Rectal smooth muscle tissue (tissue), 1 donor: ENCODE data around the gene VWC2.
"Not testable (repeated sequence)": the region's sequence is repeated elsewhere in the genome, so short reads cannot be mapped to it uniquely, and the experiment has no call there.

Source experiments
- H3K27ac ChIP-seq: one replicate; pipeline ENCODE4 v1.7.0; 2013; ENCODE audit warnings: low read depth, low read length, inconsistent platforms
- H3K27me3 ChIP-seq: one replicate; pipeline ENCODE4 v1.7.0; 2013; ENCODE audit warnings: low read length; ENCODE audit not compliant: control insufficient read depth, insufficient read depth
- H3K36me3 ChIP-seq: one replicate; pipeline ENCODE4 v1.7.0; 2013; ENCODE audit warnings: low read length; ENCODE audit not compliant: control insufficient read depth, insufficient read depth
- H3K4me1 ChIP-seq: one replicate; pipeline ENCODE4 v1.7.0; 2013; ENCODE audit warnings: low read length; ENCODE audit not compliant: control insufficient read depth, insufficient read depth
- H3K4me3 ChIP-seq: one replicate; pipeline ENCODE4 v1.7.0; 2013; ENCODE audit warnings: low read length
- H3K9ac ChIP-seq: one replicate; pipeline ENCODE4 v1.7.0; 2013; ENCODE audit warnings: low read length

Gene VWC2

DNA sequence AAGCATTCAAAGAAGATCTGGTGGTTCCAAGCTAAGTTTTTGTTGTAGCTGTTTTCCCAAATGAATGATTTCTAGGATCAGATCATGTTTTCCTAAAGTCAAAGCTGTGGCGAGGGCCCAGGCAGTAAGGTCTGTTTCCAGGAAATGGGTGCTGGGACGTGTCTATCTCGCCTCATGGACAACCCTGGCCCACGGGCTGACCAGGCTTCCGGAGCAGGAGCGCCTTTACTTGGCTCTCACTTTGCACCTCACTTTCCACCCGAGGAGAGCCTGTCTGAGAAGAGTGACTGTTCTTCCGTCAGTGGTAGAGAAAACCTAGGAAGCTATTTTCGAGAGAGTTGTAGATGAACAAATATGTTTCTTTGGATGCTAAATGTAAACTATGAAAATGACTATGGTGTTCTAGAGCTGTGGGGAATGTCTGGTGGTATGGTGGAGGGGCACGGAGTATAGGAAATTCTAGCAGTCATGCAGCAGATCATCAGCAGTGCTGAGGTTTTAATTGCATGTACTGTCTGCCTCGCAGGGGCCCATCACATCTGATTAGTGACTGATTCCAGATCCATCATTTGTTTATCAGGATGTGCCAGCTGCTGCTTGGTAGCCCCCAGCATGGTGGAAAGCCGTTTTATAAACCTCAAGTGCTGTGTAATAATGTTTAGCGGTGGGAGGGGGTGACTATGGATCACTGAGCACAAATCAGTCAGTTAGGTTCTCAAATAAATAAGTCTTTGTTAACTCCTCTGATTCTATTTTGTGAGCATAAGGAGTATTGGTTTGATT lies 66.6 kb downstream of the VWC2 start:
- no peaks in the 10 kb centered on the region for H3K36me3 ChIP-seq
- H3K9ac ChIP-seq: no peak overlapping the region
- no peak overlapping the region for H3K4me3 ChIP-seq
- no peaks in the 10 kb centered on the region for H3K27me3 ChIP-seq
- H3K27ac ChIP-seq: no peak overlapping the region
- no peaks in the 10 kb centered on the region for H3K4me1 ChIP-seq

DNA sequence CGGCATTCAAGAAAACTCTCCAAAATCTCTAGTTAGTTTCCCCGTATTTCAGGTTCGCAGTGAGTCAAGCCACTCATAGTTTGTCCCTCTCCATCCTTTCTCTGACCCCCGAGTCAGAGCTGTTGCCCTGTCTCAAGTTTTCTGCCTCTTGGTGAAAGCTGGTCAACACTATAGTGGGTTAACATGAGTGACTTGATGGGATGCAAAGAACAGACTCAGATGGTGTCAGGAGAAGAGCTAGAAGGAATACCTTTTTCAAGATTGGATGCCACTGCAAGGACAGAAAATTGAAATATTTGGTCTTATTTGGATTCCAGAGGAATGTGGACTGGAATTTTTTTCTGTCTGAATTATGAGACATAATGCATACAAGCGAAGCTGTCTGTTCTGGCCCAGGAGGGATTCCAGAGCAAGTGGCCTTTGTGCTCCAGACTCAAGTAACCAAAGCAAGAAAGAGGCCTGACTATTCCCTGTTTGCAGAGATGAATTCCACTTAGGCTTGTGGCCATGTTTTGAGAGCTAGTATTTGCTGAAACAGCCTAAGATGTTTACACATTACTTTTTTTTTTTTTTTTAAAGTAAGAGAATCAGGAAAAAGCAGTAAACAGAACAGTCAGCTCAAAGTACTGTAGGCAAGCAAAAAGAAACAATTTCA lies 67.4 kb downstream of the VWC2 start:
- H3K4me1 ChIP-seq: no peaks in the 10 kb centered on the region
- no peak overlapping the region for H3K9ac ChIP-seq
- H3K36me3 ChIP-seq: no peaks in the 10 kb centered on the region
- H3K27ac ChIP-seq: no peak overlapping the region
- H3K4me3 ChIP-seq: no peak overlapping the region
- H3K27me3 ChIP-seq: no peaks in the 10 kb centered on the region

DNA sequence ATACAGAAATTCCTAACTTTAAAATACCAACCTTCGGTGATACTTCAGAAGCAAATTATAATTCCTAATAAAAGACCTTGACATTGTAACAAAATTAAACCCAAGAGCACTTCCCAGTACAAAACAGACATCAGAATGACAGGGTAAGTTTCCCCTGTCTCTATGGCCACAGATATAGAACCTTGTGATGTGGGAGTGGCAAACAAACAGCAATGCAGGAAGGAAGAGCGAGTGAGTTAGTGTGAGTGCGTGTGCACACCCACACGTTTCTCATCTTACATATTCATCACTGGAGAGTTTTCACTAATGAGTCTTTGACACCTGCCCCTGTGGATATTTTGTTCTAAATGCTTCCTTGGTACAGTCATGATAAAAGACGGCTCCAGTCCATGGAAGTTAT lies 72.2 kb downstream of the VWC2 start:
- no peak overlapping the region for H3K27ac ChIP-seq

DNA sequence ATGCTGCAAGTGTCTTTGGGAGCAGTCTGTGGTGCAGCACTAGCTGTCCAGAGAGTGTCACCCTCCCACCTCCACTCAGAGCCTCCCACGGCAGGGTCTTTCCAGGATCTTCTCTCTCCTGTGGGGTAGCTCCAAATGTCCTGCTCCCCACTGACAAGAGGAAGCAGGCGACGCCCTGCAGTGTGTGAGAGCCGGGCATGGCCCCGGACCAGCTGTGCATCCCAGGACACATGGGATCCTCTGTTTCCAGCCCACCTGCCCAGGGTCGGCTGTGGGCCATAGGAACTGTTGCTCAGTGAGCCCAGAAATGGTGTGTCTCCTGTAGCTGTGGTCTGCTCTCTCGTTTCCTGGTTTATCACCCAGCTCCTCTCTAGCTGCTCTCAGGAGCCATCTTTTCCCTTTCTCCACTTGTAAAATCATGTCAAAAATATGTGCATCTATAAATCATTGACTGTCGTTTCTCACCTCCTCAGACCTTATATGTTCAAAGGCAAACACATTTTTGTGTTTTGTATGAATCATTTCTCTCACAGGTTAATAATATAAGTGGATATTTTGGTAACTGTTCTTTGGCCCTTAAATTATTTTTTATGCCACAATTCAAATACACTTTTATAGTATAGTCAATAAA lies 74.9 kb downstream of the VWC2 start:
- no peaks in the 10 kb centered on the region for H3K36me3 ChIP-seq
- H3K4me1 ChIP-seq: no peaks in the 10 kb centered on the region
- H3K27me3 ChIP-seq: no peaks in the 10 kb centered on the region
- no peak overlapping the region for H3K27ac ChIP-seq
- H3K9ac ChIP-seq: no peak overlapping the region
- H3K4me3 ChIP-seq: no peak overlapping the region

More for the DNA sequence above, 72.2 kb downstream of the VWC2 start:
- H3K4me3 ChIP-seq: no peak overlapping the region
- H3K9ac ChIP-seq: no peak overlapping the region
- no peaks in the 10 kb centered on the region for H3K27me3 ChIP-seq
- no peaks in the 10 kb centered on the region for H3K4me1 ChIP-seq
- no peaks in the 10 kb centered on the region for H3K36me3 ChIP-seq

DNA sequence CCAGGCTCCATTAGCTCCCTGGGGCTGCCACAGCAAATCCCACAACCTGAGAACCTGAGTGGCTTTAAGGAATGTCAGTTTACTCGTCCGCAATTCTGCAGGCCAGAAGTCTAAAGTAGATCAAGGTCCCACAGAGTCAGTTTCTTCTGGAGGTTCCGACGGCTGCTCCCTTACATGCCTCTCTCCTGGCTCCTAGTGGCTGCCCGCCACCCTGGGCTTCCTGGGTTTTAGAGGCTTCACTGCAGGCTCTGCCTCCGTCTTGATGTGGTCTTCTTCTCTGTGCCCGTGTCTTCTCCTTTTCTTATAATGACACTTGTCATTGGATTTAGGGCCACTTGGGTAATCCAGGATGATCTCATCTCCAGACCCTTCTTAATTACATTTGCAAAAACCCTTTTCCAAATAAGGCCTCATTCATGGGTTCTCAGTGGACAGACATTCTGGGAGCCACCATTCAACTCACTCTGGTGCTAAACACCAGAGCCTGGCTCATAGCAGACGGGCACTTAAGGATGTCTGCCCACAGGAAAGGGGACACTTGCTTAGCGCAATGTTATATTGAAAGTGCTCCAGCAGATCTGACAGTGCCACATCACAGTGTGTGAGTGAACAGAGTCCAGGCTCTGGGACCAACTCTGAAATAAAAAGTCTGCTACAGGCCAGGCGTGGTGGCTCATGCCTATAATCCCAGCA lies 77.6 kb downstream of the VWC2 start:
- no peak overlapping the region for H3K27ac ChIP-seq
- H3K4me3 ChIP-seq: no peak overlapping the region
- H3K36me3 ChIP-seq: no peaks in the 10 kb centered on the region
- H3K4me1 ChIP-seq: no peaks in the 10 kb centered on the region
- H3K27me3 ChIP-seq: no peaks in the 10 kb centered on the region
- H3K9ac ChIP-seq: no peak overlapping the region

DNA sequence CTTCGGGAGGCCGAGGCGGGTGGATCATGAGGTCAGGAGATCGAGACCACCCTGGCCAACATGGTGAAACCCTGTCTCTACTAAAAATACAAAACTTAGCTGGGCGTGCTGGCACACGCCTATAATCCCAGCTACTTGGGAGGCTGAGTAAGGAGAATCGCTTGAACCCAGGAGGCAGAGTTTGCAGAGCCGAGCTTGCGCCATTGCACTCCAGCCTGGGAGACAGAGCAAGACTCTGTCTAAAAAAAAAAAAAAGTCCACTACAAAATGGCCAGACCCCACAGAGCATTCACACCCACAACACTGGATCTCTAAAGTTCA lies 78.1 kb downstream of the VWC2 start:
- H3K4me3 ChIP-seq, H3K4me1 ChIP-seq, H3K9ac ChIP-seq, H3K27ac ChIP-seq, H3K27me3 ChIP-seq, H3K36me3 ChIP-seq: not testable (repeated sequence)

DNA sequence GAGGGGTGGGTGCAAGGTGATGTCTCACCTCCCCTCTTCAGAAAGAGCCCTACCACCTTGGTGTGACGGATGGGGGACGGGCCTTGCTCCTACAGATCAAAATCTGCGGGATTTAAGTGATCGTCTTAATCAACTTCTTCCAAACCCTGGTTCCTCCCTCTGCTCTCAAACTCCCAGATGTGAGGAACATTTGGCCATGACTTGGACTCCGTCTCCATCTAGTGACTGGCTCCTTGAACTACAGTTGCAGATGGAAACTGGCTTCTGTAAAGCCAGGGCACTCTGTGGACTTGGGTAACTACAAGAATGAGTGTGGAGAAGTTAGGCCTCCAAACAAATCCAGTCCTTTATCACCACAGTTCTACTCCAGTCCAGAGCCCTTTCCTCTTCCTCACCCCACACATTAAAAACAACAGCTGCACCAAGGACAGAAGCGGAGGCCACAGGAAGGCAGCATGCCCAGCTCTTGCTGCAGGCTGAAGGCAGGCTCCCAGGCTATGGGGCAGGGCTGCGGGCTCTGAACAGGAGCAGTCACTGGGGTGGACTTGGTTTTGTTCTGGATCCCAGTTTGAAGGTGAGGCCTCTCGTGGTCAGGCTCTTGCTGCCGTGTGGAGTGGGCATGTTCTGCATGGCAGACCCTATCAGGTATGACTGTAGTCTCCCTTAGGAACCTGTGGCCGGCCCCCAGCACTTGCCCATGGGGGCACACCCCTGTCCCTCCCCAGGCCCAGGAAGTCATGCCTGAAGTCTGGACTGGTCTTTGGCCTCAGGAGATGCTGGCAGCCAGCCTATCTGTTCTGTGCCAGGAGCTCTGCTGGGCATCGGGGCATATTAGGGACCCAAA lies 79.4 kb downstream of the VWC2 start:
- H3K27ac ChIP-seq: no peak overlapping the region
- H3K36me3 ChIP-seq: no peaks in the 10 kb centered on the region
- no peak overlapping the region for H3K9ac ChIP-seq
- no peak overlapping the region for H3K4me3 ChIP-seq
- H3K4me1 ChIP-seq: no peaks in the 10 kb centered on the region
- no peaks in the 10 kb centered on the region for H3K27me3 ChIP-seq

DNA sequence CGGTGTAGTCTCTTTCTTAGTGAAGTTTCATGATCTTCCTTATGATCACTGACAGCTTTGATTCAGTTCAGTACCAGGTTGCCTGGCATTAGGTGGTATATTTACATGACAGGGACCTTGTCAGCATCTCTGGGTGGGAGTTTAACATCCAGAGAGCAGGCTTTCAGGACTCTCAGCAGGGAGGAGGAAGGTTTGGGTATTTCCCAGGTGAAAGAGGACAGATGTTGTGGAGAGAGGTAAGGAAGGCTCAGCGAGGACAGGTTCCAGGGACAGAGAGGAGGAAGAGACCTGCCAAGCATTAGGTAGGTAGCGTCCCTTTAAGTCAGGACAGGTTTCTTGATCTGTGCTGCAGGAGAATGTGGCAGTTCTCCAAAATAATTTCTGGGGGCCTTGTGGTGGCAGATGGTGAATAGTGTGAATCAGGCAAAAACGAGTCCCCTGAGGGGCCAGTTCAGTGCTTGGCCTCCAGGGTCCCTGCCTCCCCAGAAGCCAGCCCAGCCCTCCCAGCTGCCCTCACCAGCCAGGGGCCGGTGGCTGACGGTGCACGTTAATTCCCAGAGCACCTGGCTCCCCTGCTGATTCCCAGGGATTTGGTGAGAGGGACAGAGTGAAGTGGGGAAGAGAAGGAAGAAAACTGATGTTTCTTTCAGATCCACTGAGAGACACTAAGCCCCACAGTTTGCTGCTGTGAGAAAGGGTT lies 82.0 kb downstream of the VWC2 start:
- Histone ChIP-seq H3K27ac (no peak overlapping the region), H3K36me3 (no peaks in the 10 kb centered on the region), H3K4me1 (no peaks in the 10 kb centered on the region), H3K9ac (no peak overlapping the region), H3K4me3 (no peak overlapping the region), H3K27me3 (no peaks in the 10 kb centered on the region)

DNA sequence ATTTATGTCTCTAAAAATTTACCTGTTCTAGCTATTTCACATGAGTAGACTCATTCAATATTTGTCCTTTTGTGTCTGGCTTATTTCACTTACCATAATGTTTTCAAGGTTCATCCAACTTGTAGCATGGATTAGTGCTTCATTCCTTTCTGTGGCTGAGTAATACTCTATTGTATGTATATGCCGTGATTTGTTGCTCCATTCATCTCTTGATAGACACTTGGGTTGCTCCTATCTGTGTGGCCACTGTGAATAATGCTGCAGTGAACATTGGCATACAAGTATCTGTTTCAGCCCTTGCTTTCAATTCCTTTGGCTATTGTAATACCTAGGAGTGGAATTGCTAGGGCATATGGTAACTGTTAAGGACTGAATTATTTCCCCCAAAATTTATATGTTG lies 86.9 kb downstream of the VWC2 start:
- Histone ChIP-seq H3K27ac (no peak overlapping the region), H3K9ac (no peak overlapping the region), H3K36me3 (no peaks in the 10 kb centered on the region), H3K4me1 (no peaks in the 10 kb centered on the region), H3K27me3 (no peaks in the 10 kb centered on the region), H3K4me3 (no peak overlapping the region)

DNA sequence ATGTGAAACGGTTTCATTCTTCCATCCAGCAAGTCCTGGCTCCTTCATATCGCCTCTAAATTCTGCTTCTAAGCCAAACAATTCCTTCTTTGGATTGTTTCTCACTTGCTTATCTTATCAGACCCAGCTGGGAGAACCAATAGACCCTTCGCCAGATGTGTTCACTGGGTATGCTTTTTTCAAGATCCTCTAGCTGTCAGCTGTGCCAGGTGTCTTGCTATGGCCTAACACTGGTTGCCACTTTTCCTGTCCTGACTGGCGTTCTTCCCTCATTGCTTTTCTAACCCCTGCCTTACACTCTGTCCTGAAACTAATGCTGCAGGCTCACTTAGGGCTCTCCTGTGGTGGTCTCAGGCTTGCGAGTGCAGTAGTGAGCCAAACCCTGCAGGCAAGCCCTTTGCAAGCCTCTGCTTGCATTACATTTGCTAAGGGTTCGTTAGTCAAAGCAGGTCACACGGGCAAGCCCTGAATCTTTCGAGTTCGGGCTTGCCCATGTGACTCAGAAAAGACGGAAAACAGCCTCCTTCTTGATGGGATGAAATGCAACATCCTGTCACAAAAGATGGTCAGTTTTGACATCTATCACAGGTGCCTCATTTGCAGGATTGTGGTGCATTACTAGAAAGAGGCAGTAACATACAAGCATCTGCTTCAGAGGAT lies 92.8 kb downstream of the VWC2 start:
- Histone ChIP-seq H3K9ac (no peak overlapping the region), H3K4me1 (no peaks in the 10 kb centered on the region), H3K4me3 (no peak overlapping the region), H3K36me3 (no peaks in the 10 kb centered on the region), H3K27me3 (no peaks in the 10 kb centered on the region), H3K27ac (no peak overlapping the region)

DNA sequence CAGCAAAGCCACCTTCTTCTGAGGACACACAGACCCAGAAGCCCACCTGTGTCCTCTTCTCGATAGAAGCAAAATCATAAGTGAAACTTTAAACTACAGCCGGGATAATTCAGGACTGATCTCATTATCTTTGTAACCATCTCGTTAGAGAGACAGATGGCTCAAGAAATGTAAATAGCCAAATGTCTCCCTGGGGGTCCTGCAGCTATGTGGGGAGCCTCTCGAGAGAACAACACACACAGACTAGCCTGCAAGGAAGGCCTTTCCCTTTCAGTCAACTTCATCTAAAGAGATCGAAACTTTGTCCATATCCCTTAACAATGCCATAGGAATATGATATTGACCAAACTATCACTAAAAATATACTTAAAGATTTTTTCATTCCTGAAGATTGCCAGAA lies 93.5 kb downstream of the VWC2 start:
- H3K36me3 ChIP-seq: no peaks in the 10 kb centered on the region
- no peak overlapping the region for H3K9ac ChIP-seq
- no peak overlapping the region for H3K27ac ChIP-seq
- H3K27me3 ChIP-seq: no peaks in the 10 kb centered on the region
- no peak overlapping the region for H3K4me3 ChIP-seq
- no peaks in the 10 kb centered on the region for H3K4me1 ChIP-seq
